Measurements from ENCODE around the gene ZNF311.
A peak's percentile ranks its signal among the peaks of the same experiment; 100 is the strongest.

ZNF311 gene

GRCh38 chr6:28981833-28982475 is 23.2 kb downstream of the ZNF311 start:
- H3K9me3 ChIP-seq (ENCODE audit: control insufficient read depth, low read length): no peaks in the 10 kb centered on the region

DNA sequence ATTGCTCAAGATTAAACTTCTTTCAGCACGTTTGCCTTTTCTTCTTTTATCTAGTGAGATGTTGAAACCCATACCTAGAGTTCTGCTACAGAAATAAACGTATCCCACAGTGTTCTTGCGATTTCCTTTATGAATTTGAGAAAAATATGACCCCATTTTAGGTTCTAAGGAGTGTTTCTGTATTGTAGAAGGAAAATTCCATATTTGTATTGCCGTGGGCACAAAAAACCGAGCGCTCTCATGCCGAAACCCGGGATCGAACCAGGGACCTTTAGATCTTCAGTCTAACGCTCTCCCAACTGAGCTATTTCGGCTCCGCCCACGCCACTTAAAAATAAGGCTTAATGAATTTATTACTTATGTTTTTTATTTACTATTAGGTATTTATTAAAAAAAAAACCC is 23.7 kb downstream of the ZNF311 start:
- Histone ChIP-seq H3K4me3 (ENCODE audit: low read length) (peak overlapping the region; percentile 87), H3K9me3 (ENCODE audit: control insufficient read depth, low read length) (no peaks in the 10 kb centered on the region), H3K27me3 (replicated peaks; ENCODE audit: control insufficient read depth, insufficient read depth, low read length) (no peaks in the 10 kb centered on the region), H3K4me1 (ENCODE audit: control insufficient read depth, insufficient read depth, low read length) (peaks cover 20% of the 10 kb centered on the region), H3K36me3 (ENCODE audit: control insufficient read depth, insufficient read depth, low read length, severe bottlenecking) (no peaks in the 10 kb centered on the region), H3K9ac (ENCODE audit: low read length) (peak overlapping the region; percentile 59)
- DNase-seq (ENCODE audit: low read depth): peak; percentile 88

More at GRCh38 chr6:28981833-28982475, 23.2 kb downstream of the ZNF311 start:
- peak overlapping the region; percentile 68 for H3K9ac ChIP-seq (ENCODE audit: low read length)
- peaks cover 20% of the 10 kb centered on the region for H3K4me1 ChIP-seq (ENCODE audit: control insufficient read depth, insufficient read depth, low read length)
- DNase-seq (ENCODE audit: low read depth): peak; percentile 86
- no peaks in the 10 kb centered on the region for H3K27me3 ChIP-seq (replicated peaks; ENCODE audit: control insufficient read depth, insufficient read depth, low read length)
- H3K4me3 ChIP-seq (ENCODE audit: low read length): peak overlapping the region; percentile 87
- no peaks in the 10 kb centered on the region for H3K36me3 ChIP-seq (ENCODE audit: control insufficient read depth, insufficient read depth, low read length, severe bottlenecking)

DNA sequence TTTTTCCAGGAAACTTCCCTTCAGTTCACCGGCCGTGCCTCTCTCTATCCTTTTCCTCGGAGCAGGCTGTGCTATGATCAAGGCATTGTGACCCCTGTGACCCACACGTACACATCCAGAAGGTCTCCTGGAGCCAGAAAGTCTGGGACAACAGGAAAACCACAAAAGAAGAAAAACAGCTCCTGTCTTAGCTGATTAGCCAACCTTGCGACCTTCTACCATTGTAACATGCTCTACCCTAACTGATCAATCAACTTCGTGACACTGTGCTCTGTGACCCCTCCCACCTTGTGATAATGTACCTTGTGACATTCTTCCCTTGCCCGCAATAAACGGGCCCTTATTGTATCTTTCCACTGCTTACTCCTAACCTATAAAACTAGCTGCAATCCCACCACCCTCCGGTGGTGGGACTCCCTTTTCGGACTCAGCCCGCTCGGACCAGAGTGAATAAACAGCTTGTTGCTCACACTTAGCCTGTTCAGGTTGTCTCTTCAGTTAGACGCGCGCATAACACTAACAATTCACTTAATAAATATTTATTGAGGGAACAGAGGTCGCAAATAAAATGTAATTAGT is 24.2 kb downstream of the ZNF311 start:
- H3K36me3 ChIP-seq (ENCODE audit: control insufficient read depth, insufficient read depth, low read length, severe bottlenecking): no peaks in the 10 kb centered on the region
- H3K27me3 ChIP-seq (replicated peaks; ENCODE audit: control insufficient read depth, insufficient read depth, low read length): no peaks in the 10 kb centered on the region
- H3K9ac ChIP-seq (ENCODE audit: low read length): peak overlapping the region; percentile 59
- peaks cover 17% of the 10 kb centered on the region for H3K4me1 ChIP-seq (ENCODE audit: control insufficient read depth, insufficient read depth, low read length)
- peak overlapping the region; percentile 87 for H3K4me3 ChIP-seq (ENCODE audit: low read length)
- DNase-seq (ENCODE audit: low read depth): peak; percentile 92
- no peaks in the 10 kb centered on the region for H3K9me3 ChIP-seq (ENCODE audit: control insufficient read depth, low read length)

DNA sequence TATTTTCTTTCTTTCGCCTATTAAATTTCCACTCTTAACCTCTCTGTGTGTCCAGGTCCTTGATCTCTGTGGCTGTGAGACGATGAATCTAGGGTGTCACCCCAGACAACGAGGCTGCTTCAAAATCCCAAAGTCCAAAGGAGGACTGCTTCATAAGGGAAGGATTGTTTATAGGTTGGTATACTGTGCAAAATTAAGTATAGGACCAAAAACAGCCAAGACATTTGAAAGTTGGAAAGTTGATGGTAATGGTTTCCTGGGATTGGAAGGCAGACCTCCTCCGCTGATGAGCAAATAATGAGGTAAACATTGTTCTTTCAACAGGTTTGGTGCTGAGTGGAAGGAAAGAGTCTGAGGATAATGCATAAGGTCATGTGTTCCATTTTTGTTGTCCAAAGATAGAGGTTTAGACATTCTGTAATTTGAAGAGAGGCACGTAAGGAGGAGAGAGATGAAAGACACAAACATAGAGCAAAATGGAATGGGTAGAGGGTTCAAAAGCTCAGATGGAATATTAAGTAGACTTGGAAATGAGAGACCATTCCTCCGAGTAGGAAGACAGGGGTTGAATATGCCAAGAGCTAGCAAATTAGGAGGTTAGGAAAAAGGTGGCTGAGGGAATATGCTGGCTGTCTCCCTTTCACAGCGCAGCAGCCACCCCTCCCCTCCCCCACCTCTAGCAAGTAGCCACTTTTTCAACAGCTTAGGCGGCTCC is 24.8 kb downstream of the ZNF311 start:
- DNase-seq (ENCODE audit: low read depth): peak; percentile 36
- no peaks in the 10 kb centered on the region for H3K27me3 ChIP-seq (replicated peaks; ENCODE audit: control insufficient read depth, insufficient read depth, low read length)

DNA sequence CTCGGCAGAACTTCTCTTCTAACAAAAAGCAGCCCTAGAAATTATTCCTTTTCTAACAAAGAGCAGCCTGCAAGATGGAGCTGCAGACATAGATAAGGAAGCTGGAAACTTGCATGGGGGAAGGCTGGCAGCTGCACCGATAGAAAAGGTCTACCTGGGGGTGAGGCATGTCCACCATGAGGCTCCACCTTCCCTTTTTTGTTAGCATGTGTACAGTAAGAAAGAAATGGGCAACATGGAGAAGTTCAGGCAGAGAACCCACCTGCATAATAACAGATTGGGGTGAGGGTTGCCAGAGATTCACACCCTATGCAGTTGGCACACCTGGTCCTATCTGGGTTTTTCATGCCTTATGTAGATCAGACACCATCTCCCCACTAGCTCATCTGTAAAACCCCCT is 25.4 kb downstream of the ZNF311 start:
- no peaks in the 10 kb centered on the region for H3K27me3 ChIP-seq (replicated peaks; ENCODE audit: control insufficient read depth, insufficient read depth, low read length)
- peaks cover 15% of the 10 kb centered on the region for H3K4me1 ChIP-seq (ENCODE audit: control insufficient read depth, insufficient read depth, low read length)
- no peak overlapping the region for H3K9ac ChIP-seq (ENCODE audit: low read length)
- H3K36me3 ChIP-seq (ENCODE audit: control insufficient read depth, insufficient read depth, low read length, severe bottlenecking): no peaks in the 10 kb centered on the region
- no peaks in the 10 kb centered on the region for H3K9me3 ChIP-seq (ENCODE audit: control insufficient read depth, low read length)
- no peak for DNase-seq (ENCODE audit: low read depth)
- H3K4me3 ChIP-seq (ENCODE audit: low read length): no peak overlapping the region

More for the DNA sequence above, 24.8 kb downstream of the ZNF311 start:
- H3K36me3 ChIP-seq (ENCODE audit: control insufficient read depth, insufficient read depth, low read length, severe bottlenecking): no peaks in the 10 kb centered on the region
- H3K4me1 ChIP-seq (ENCODE audit: control insufficient read depth, insufficient read depth, low read length): peaks cover 15% of the 10 kb centered on the region
- no peaks in the 10 kb centered on the region for H3K9me3 ChIP-seq (ENCODE audit: control insufficient read depth, low read length)
- peak overlapping the region; percentile 87 for H3K4me3 ChIP-seq (ENCODE audit: low read length)
- peak overlapping the region; percentile 59 for H3K9ac ChIP-seq (ENCODE audit: low read length)

DNA sequence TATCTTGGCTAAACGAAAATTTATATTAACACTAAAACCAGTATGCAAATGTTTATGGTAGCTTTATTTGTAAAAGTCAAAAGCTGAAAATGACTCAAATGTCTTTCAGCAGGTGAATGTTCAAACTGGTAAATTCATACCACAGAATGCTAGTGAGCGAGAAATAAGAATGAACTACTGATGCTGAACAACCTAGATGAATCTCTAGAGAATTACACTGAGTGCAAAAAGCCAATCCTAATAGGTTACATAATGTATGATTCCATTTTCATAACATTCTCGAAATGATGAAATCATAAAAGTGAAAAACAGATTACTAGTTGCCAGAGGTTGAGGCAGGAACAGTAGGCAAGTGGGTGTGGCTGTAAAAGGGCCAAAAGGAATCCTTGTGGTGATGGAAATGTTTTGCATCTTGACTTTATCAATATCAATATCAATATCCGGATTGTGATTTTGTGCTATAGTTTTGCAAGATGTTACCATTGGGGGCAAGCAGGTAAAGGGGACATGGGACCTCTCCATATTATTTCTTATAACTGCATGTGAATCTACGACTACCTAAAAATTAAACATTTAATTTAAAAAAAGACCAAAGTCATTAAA is 26.1 kb downstream of the ZNF311 start:
- no peak overlapping the region for H3K4me3 ChIP-seq (ENCODE audit: low read length)
- no peaks in the 10 kb centered on the region for H3K36me3 ChIP-seq (ENCODE audit: control insufficient read depth, insufficient read depth, low read length, severe bottlenecking)

GRCh38 chr6:28978133-28978491 is 27.0 kb downstream of the ZNF311 start:
- DNase-seq (ENCODE audit: low read depth): no peak
- Histone ChIP-seq H3K9ac (ENCODE audit: low read length) (peak overlapping the region; percentile 45), H3K9me3 (ENCODE audit: control insufficient read depth, low read length) (no peaks in the 10 kb centered on the region), H3K27me3 (replicated peaks; ENCODE audit: control insufficient read depth, insufficient read depth, low read length) (no peaks in the 10 kb centered on the region), H3K4me3 (ENCODE audit: low read length) (peak overlapping the region; percentile 76), H3K4me1 (ENCODE audit: control insufficient read depth, insufficient read depth, low read length) (peaks cover 15% of the 10 kb centered on the region), H3K36me3 (ENCODE audit: control insufficient read depth, insufficient read depth, low read length, severe bottlenecking) (no peaks in the 10 kb centered on the region)

More for the DNA sequence above, 26.1 kb downstream of the ZNF311 start:
- DNase-seq (ENCODE audit: low read depth): no peak
- no peaks in the 10 kb centered on the region for H3K9me3 ChIP-seq (ENCODE audit: control insufficient read depth, low read length)
- peaks cover 15% of the 10 kb centered on the region for H3K4me1 ChIP-seq (ENCODE audit: control insufficient read depth, insufficient read depth, low read length)
- H3K9ac ChIP-seq (ENCODE audit: low read length): no peak overlapping the region
- H3K27me3 ChIP-seq (replicated peaks; ENCODE audit: control insufficient read depth, insufficient read depth, low read length): no peaks in the 10 kb centered on the region

- H3K27me3 ChIP-seq (replicated peaks; ENCODE audit: control insufficient read depth, insufficient read depth, low read length): no peaks in the 10 kb centered on the region
- H3K9me3 ChIP-seq (ENCODE audit: control insufficient read depth, low read length): no peaks in the 10 kb centered on the region
- H3K4me1 ChIP-seq (ENCODE audit: control insufficient read depth, insufficient read depth, low read length): peaks cover 15% of the 10 kb centered on the region
- peak overlapping the region; percentile 76 for H3K4me3 ChIP-seq (ENCODE audit: low read length)
- H3K9ac ChIP-seq (ENCODE audit: low read length): peak overlapping the region; percentile 45
- peak; percentile 25 for DNase-seq (ENCODE audit: low read depth)
- H3K36me3 ChIP-seq (ENCODE audit: control insufficient read depth, insufficient read depth, low read length, severe bottlenecking): no peaks in the 10 kb centered on the region
Observed at GRCh38 chr6:28977341-28978132, 27.6 kb downstream of the ZNF311 start.

DNA sequence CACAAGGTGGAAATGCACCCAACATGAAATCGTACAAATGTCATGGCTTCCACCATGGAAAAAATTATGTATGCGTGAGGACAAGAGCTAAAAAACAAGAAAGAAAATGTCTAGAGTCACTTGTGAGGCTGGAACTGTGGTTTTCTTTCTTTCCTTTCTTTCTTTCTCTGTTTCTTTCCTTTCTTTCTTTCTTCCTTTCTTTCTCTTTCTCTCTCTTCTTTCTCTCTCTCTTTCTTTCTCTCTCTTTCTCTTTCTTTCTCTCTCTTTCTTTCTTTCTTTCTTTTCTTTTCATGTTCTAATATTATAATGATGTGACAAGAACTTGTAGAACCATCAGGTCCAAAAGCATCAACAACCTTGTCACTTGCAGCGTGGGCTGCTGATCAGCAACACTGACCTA is 28.4 kb downstream of the ZNF311 start:
- no peak overlapping the region for H3K9ac ChIP-seq (ENCODE audit: low read length)
- H3K27me3 ChIP-seq (replicated peaks; ENCODE audit: control insufficient read depth, insufficient read depth, low read length): no peaks in the 10 kb centered on the region
- H3K4me1 ChIP-seq (ENCODE audit: control insufficient read depth, insufficient read depth, low read length): peaks cover 15% of the 10 kb centered on the region
- H3K9me3 ChIP-seq (ENCODE audit: control insufficient read depth, low read length): no peaks in the 10 kb centered on the region
- H3K36me3 ChIP-seq (ENCODE audit: control insufficient read depth, insufficient read depth, low read length, severe bottlenecking): no peaks in the 10 kb centered on the region
- no peak for DNase-seq (ENCODE audit: low read depth)
- peak overlapping the region; percentile 76 for H3K4me3 ChIP-seq (ENCODE audit: low read length)

GRCh38 chr6:28974505-28974904 is 30.6 kb downstream of the ZNF311 start:
- H3K27me3 ChIP-seq (replicated peaks; ENCODE audit: control insufficient read depth, insufficient read depth, low read length): no peaks in the 10 kb centered on the region
- no peak overlapping the region for H3K4me3 ChIP-seq (ENCODE audit: low read length)
- no peak overlapping the region for H3K9ac ChIP-seq (ENCODE audit: low read length)
- H3K9me3 ChIP-seq (ENCODE audit: control insufficient read depth, low read length): no peaks in the 10 kb centered on the region
- H3K4me1 ChIP-seq (ENCODE audit: control insufficient read depth, insufficient read depth, low read length): peaks cover 6% of the 10 kb centered on the region
- no peaks in the 10 kb centered on the region for H3K36me3 ChIP-seq (ENCODE audit: control insufficient read depth, insufficient read depth, low read length, severe bottlenecking)
- DNase-seq (ENCODE audit: low read depth): no peak

All from adipocyte (in vitro differentiated cells).